ENCODE data around the gene SNX32. TPM values are rescaled to one million over a fixed set of nuclear protein-coding genes. Genes with fewer than 3 reads are reported as not detected.

Gene SNX32
- total and polyA plus RNA-seq, 2 donors (not counting 3 experiments of a cell fraction or from before 2014, with no cell fraction given) = 0.19 TPM; not detected in 1

GRCh38 chr11:65856689-65857499, 23.1 kb downstream of the SNX32 start:
- peak; percentile 87 for FAIRE-seq
- TF ChIP-seq POLR2A (IDR thresholded peaks at IDR 0.05; ENCODE audit: low read depth, low read length) (peak; percentile 76), FOS (IDR thresholded peaks at IDR 0.05; ENCODE audit: borderline replicate concordance, insufficient read depth, low read length) (no peak), POLR2AphosphoS5 (IDR thresholded peaks at IDR 0.05; ENCODE audit: insufficient read depth, low read depth, low read length) (peak; percentile 75), MAX (IDR thresholded peaks at IDR 0.05; ENCODE audit: insufficient read depth, insufficient read length) (peak; percentile 77)
- POLR2A ChIA-PET = interaction anchor here (1.2 to 5.4 kb wide), 2 partner anchors 33 to 37 kb away, joined by 5 to 67 read pairs; partner anchors contain the start of genes CCDC85B and FIBP
- dilution Hi-C loops (cut with MboI; ENCODE audit: extremely low pct_ligation_motif_present, low sequenced_read_pairs) = no loop called here
- CTCF ChIA-PET = interaction anchor here (0.8 to 1.5 kb wide), 2 partner anchors 35 to 87 kb away, joined by 3 read pairs; no protein-coding TSS in a partner anchor
- H3K9ac ChIP-seq (replicated peaks; ENCODE audit: extremely low read depth, insufficient read depth, low read length) = peak overlapping the region; percentile 83
- no peaks in the 10 kb centered on the region for H3K9me3 ChIP-seq (replicated peaks; ENCODE audit: control insufficient read depth, insufficient read depth, low read length)
- H3K36me3 ChIP-seq (ENCODE audit: control insufficient read depth in 2 of 2, extremely low read depth in 1 of 2, insufficient read depth in 2 of 2, low read length in 2 of 2) = peaks cover 36 to 41% of the 10 kb centered on the region in 2 experiments
- H4K20me1 ChIP-seq (replicated peaks; ENCODE audit: control insufficient read depth, extremely low read depth, insufficient read depth, low read length) = peaks cover 9% of the 10 kb centered on the region
- peaks cover 36% of the 10 kb centered on the region for H3K4me1 ChIP-seq (ENCODE audit: control insufficient read depth, extremely low read depth, insufficient read depth, low read length)
- peak overlapping the region; percentile 48 for H3K27ac ChIP-seq (ENCODE audit: insufficient read depth, low read depth, low read length)
- no peak overlapping the region for H2AFZ ChIP-seq (ENCODE audit: low read depth, low read length)
- no TSS peak for BruUV-seq (replicated peaks)
- peak; percentile 63 for DNase-seq (ENCODE audit: low read depth, low spot score)
- H3K4me2 ChIP-seq (ENCODE audit: insufficient read depth, low read length) = peak overlapping the region; percentile 90
- no peaks in the 10 kb centered on the region for H3K27me3 ChIP-seq (ENCODE audit: control insufficient read depth in 2 of 2, insufficient read depth in 2 of 2, low read length in 2 of 2)
- H3K9me1 ChIP-seq (replicated peaks; ENCODE audit: control insufficient read depth, extremely low read depth, insufficient read depth, low read length) = no peaks in the 10 kb centered on the region
- intact Hi-C loops (cut with micrococcal nuclease) = no loop called here
- H3K4me3 ChIP-seq (replicated peaks in 1 of 3; ENCODE audit: insufficient read depth in 1 of 3, low read depth in 1 of 3, low read length in 3 of 3) = peak overlapping the region; percentile 27 to 85 (median 85)
- peaks cover 61% of the 10 kb centered on the region for H3K79me2 ChIP-seq (ENCODE audit: control insufficient read depth, insufficient read depth, low read length)

GRCh38 chr11:65857500-65857852, 23.7 kb downstream of the SNX32 start:
- peaks cover 9% of the 10 kb centered on the region for H4K20me1 ChIP-seq (replicated peaks; ENCODE audit: control insufficient read depth, extremely low read depth, insufficient read depth, low read length)
- peak overlapping the region; percentile 90 for H3K4me2 ChIP-seq (ENCODE audit: insufficient read depth, low read length)

More at GRCh38 chr11:65857500-65857852, 23.7 kb downstream of the SNX32 start:
- ChIA-PET CTCF (interaction anchor here (0.8 to 4.8 kb wide), 4 partner anchors 14 to 88 kb away, joined by 3 to 73 read pairs (median 27); partner anchors contain the start of gene EFEMP2), POLR2A (interaction anchor here (1.0 to 5.4 kb wide), 4 partner anchors 14 to 36 kb away, joined by 4 to 67 read pairs (median 11); partner anchors contain the start of genes CCDC85B and FIBP)
- dilution Hi-C loops (cut with MboI; ENCODE audit: extremely low pct_ligation_motif_present, low sequenced_read_pairs) = no loop called here
- DNase-seq (ENCODE audit: low read depth, low spot score) (no peak), FAIRE-seq (no peak)
- H3K4me1 ChIP-seq (ENCODE audit: control insufficient read depth, extremely low read depth, insufficient read depth, low read length) = peaks cover 39% of the 10 kb centered on the region
- peaks cover 36% of the 10 kb centered on the region in 2 experiments for H3K36me3 ChIP-seq (ENCODE audit: control insufficient read depth in 2 of 2, extremely low read depth in 1 of 2, insufficient read depth in 2 of 2, low read length in 2 of 2)
- H3K4me3 ChIP-seq (replicated peaks in 1 of 3; ENCODE audit: insufficient read depth in 1 of 3, low read depth in 1 of 3, low read length in 3 of 3) = peak overlapping the region; percentile 27 to 85 (median 85)
- no peaks in the 10 kb centered on the region for H3K9me1 ChIP-seq (replicated peaks; ENCODE audit: control insufficient read depth, extremely low read depth, insufficient read depth, low read length)
- intact Hi-C loops (cut with micrococcal nuclease) = no loop called here
- TF ChIP-seq MYC (IDR thresholded peaks at IDR 0.05; ENCODE audit: low read depth, low read length) (no peak), MAX (IDR thresholded peaks at IDR 0.05; ENCODE audit: insufficient read depth, insufficient read length) (no peak), FOS (IDR thresholded peaks at IDR 0.05; ENCODE audit: borderline replicate concordance, insufficient read depth, low read length) (no peak), CTCF (IDR thresholded peaks at IDR 0.05; ENCODE audit: extremely low read depth in 1 of 2, insufficient read depth in 1 of 2, low read depth in 1 of 2, low read length in 2 of 2) (no peak), POLR2AphosphoS5 (IDR thresholded peaks at IDR 0.05; ENCODE audit: insufficient read depth, low read depth, low read length) (no peak), POLR2A (IDR thresholded peaks at IDR 0.05; ENCODE audit: low read depth, low read length) (no peak), EZH2 (IDR thresholded peaks at IDR 0.05; ENCODE audit: borderline replicate concordance, low read depth, low read length, severe bottlenecking) (no peak), GATA2 (IDR thresholded peaks at IDR 0.05; ENCODE audit: insufficient read depth, insufficient read length, low read depth, low read length) (no peak), JUN (IDR thresholded peaks at IDR 0.05; ENCODE audit: borderline replicate concordance, insufficient read depth, insufficient read length, low read depth) (no peak)
- no peak overlapping the region for H2AFZ ChIP-seq (ENCODE audit: low read depth, low read length)
- peak overlapping the region; percentile 83 for H3K9ac ChIP-seq (replicated peaks; ENCODE audit: extremely low read depth, insufficient read depth, low read length)
- peak overlapping the region; percentile 48 for H3K27ac ChIP-seq (ENCODE audit: insufficient read depth, low read depth, low read length)
- H3K27me3 ChIP-seq (ENCODE audit: control insufficient read depth in 2 of 2, insufficient read depth in 2 of 2, low read length in 2 of 2) = no peaks in the 10 kb centered on the region
- no peaks in the 10 kb centered on the region for H3K9me3 ChIP-seq (replicated peaks; ENCODE audit: control insufficient read depth, insufficient read depth, low read length)
- peaks cover 67% of the 10 kb centered on the region for H3K79me2 ChIP-seq (ENCODE audit: control insufficient read depth, insufficient read depth, low read length)
- BruUV-seq (replicated peaks) = no TSS peak

Measured in endothelial cell of umbilical vein (primary cell).